HEK293T (cell line): ENCODE measurements around the gene RTN1.

Source experiments
- ARNT ChIP-seq: fragments of 450-650 bp; IDR thresholded peaks from 2 replicates; pipeline ENCODE4 v1.6.1; 2017; ENCODE audit warnings: mild to moderate bottlenecking
- CTBP1 ChIP-seq: fragments of 450-650 bp; IDR thresholded peaks from 2 replicates; pipeline ENCODE4 v1.6.1; 2016; ENCODE audit warnings: borderline replicate concordance
- ELF4 ChIP-seq: fragments of 450-650 bp; IDR thresholded peaks from 2 replicates; pipeline ENCODE4 v1.6.1; 2017; ENCODE audit warnings: antibody characterized with exemption
- FOXA1 ChIP-seq: fragments of 450-650 bp; IDR thresholded peaks from 2 replicates; pipeline ENCODE4 v1.6.1; 2016; ENCODE audit warnings: mild to moderate bottlenecking
- FOXK2 ChIP-seq: fragments of 450-650 bp; IDR thresholded peaks from 2 replicates; pipeline ENCODE4 v1.6.1; 2016; ENCODE audit warnings: mild to moderate bottlenecking
- FOXM1 ChIP-seq: fragments of 450-650 bp; IDR thresholded peaks from 2 replicates; pipeline ENCODE4 v1.6.1; 2017; ENCODE audit warnings: mild to moderate bottlenecking, borderline replicate concordance
- LEF1 ChIP-seq: fragments of 450-650 bp; IDR thresholded peaks from 2 replicates; pipeline ENCODE4 v1.6.1; 2017; ENCODE audit warnings: mild to moderate bottlenecking, borderline replicate concordance
- NFRKB ChIP-seq: fragments of 450-650 bp; IDR thresholded peaks from 2 replicates; pipeline ENCODE4 v1.6.1; 2016; ENCODE audit warnings: mild to moderate bottlenecking, moderate library complexity
- SP1 ChIP-seq: fragments of 450-650 bp; IDR thresholded peaks from 2 replicates; pipeline ENCODE4 v1.6.1; 2017
- SUZ12 ChIP-seq: fragments of 450-650 bp; IDR thresholded peaks from 2 replicates; pipeline ENCODE4 v1.6.1; 2016; ENCODE audit warnings: mild to moderate bottlenecking
- TARDBP ChIP-seq: fragments of 450-650 bp; IDR thresholded peaks from 2 replicates; pipeline ENCODE4 v1.6.1; 2016
- ZNF384 ChIP-seq: fragments of 450-650 bp; IDR thresholded peaks from 2 replicates; pipeline ENCODE4 v1.6.1; 2016
- TF ChIP-seq, protein P1 (sequence below): fragments of 450-650 bp; IDR thresholded peaks from 2 replicates; pipeline ENCODE4 v1.6.1; 2016

DNA sequence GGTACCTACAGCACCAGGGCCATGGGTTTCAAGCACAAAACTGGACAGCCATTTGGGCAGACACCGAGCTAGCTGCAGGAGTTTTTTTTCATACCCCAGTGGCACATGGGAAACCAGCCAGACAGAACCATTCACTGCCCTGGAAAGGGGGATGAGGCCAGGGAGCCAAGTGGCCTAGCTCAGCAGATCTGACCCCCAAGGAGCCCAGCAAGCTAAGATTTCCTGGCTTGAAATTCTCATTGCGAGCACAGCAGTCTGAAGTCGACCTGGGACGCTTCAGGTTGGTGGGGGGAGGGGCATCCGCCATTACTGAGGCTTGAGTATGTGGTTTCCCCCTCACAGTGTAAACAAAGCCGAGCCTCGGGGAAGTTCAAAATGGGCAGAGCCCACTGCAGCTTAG is 212.8 kb downstream of the RTN1 start:
- TF ChIP-seq NFRKB = no peak
- TF ChIP-seq FOXK2 = no peak
- TF ChIP-seq SUZ12 = no peak
- TF ChIP-seq FOXM1 = no peak
- no peak for TF ChIP-seq TARDBP
- no peak for TF ChIP-seq SP1
- TF ChIP-seq ZNF384 = no peak
- no peak for TF ChIP-seq ARNT
- no peak for TF ChIP-seq FOXA1
- TF ChIP-seq LEF1 = no peak
- no peak for TF ChIP-seq ELF4
- TF ChIP-seq, protein P1, sequence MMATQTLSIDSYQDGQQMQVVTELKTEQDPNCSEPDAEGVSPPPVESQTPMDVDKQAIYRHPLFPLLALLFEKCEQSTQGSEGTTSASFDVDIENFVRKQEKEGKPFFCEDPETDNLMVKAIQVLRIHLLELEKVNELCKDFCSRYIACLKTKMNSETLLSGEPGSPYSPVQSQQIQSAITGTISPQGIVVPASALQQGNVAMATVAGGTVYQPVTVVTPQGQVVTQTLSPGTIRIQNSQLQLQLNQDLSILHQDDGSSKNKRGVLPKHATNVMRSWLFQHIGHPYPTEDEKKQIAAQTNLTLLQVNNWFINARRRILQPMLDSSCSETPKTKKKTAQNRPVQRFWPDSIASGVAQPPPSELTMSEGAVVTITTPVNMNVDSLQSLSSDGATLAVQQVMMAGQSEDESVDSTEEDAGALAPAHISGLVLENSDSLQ = no peak
- no peak for TF ChIP-seq CTBP1
